NCI-H1048 (cell line): Measurements from ENCODE around the gene FIGN.

Experiments
- DNase-seq: peaks from one replicate; lab custom pipeline; 2025; lab: John Stamatoyannopoulos, UW

The FIGN gene

GRCh38 chr2:163558251-163559021 is 177.4 kb downstream of the FIGN start:
- no peak for DNase-seq

GRCh38 chr2:163556511-163556910 is 179.3 kb downstream of the FIGN start:
- DNase-seq: no peak

- DNase-seq: no peak
Measured at GRCh38 chr2:163554864-163555263, 180.9 kb downstream of the FIGN start.

- no peak for DNase-seq
Measured at GRCh38 chr2:163553601-163554000, 182.2 kb downstream of the FIGN start.

- DNase-seq: no peak
Measured at GRCh38 chr2:163552758-163553157, 183.1 kb downstream of the FIGN start.

GRCh38 chr2:163551616-163552373 is 184.0 kb downstream of the FIGN start:
- DNase-seq: no peak

GRCh38 chr2:163548970-163549369 is 186.8 kb downstream of the FIGN start:
- no peak for DNase-seq
